Smooth muscle cell (in vitro differentiated cells): ENCODE data around the gene BCAS1. TPM values are rescaled to one million over a fixed set of nuclear protein-coding genes. Genes with fewer than 3 reads are reported as not detected.

ENCODE experiments used
- DNase-seq: peaks from one replicate; lab custom pipeline; 2025; ENCODE audit not compliant: unreplicated experiment; lab: John Stamatoyannopoulos, UW
- H2AFZ ChIP-seq: fragments of 200-600 bp; sonication (generic); 2 replicates; pipeline ENCODE4 v1.6.0; 2016; ENCODE audit warnings: antibody characterized with exemption, low read depth, mild to moderate bottlenecking
- H3F3A ChIP-seq: fragments of 200-600 bp; sonication (generic); 2 replicates; pipeline ENCODE4 v1.6.0; 2017; ENCODE audit warnings: antibody characterized with exemption, low read depth
- H3K27ac ChIP-seq: fragments of 200-600 bp; sonication (generic); 2 replicates; pipeline ENCODE4 v1.5.1; 2016; ENCODE audit warnings: low read depth, mild to moderate bottlenecking
- H3K27me3 ChIP-seq: fragments of 200-600 bp; sonication (generic); 2 replicates; pipeline ENCODE4 v1.6.1; 2016; ENCODE audit warnings: low read depth, mild to moderate bottlenecking
- H3K36me3 ChIP-seq: fragments of 200-600 bp; sonication (generic); 2 replicates; pipeline ENCODE4 v1.5.1; 2016; ENCODE audit warnings: low read depth
- H3K4me1 ChIP-seq: fragments of 200-600 bp; sonication (generic); 2 replicates; pipeline ENCODE4 v1.5.1; 2016; ENCODE audit warnings: low read depth
- H3K4me2 ChIP-seq: fragments of 200-600 bp; sonication (generic); 2 replicates; pipeline ENCODE4 v1.6.0; 2016; ENCODE audit warnings: mild to moderate bottlenecking
- H3K4me3 ChIP-seq: fragments of 200-600 bp; sonication (generic); 2 replicates; pipeline ENCODE4 v1.5.1; 2016; ENCODE audit warnings: mild to moderate bottlenecking
- H3K79me2 ChIP-seq: fragments of 200-600 bp; sonication (generic); 2 replicates; pipeline ENCODE4 v1.6.0; 2016; ENCODE audit warnings: low read depth, mild to moderate bottlenecking
- H3K9ac ChIP-seq: fragments of 200-600 bp; sonication (generic); 2 replicates; pipeline ENCODE4 v1.6.0; 2016; ENCODE audit warnings: low read depth
- H3K9me3 ChIP-seq: fragments of 200-600 bp; sonication (generic); replicated peaks from 2 replicates; pipeline ENCODE4 v1.5.1; 2016; ENCODE audit warnings: low read depth
- H4K20me1 ChIP-seq: fragments of 200-600 bp; sonication (generic); 2 replicates; pipeline ENCODE4 v1.6.0; 2016; ENCODE audit warnings: low read depth
- CTCF ChIP-seq: fragments of 200-600 bp; sonication (generic); IDR thresholded peaks from 2 replicates; pipeline ENCODE4 v1.5.1; 2017; ENCODE audit warnings: borderline replicate concordance, mild to moderate bottlenecking, antibody characterized with exemption; ENCODE audit not compliant: insufficient read depth, poor library complexity, severe bottlenecking
- WGBS: methylation state at CpG from one replicate; pipeline ENCODE4 v1.1.7; 2016; ENCODE audit warnings: low lambda C conversion rate; 5-methylcytosine and 5-hydroxymethylcytosine counted together
- polyA plus RNA-seq: library from polyadenylated mRNA; unstranded; fragments of >200 nt; fragmentation: Nextera tagmentation; extraction: Ambion mirVana; gene quantifications from 2 replicates; pipeline ENCODE4 v1.2.1, GENCODE V29; 2016
- total RNA-seq: library from RNA; depleted of rRNA; stranded (reverse); fragments of >200 nt; gene quantifications from 2 replicates; pipeline ENCODE4 v1.2.3, GENCODE V29; 2014

BCAS1 gene
- total and polyA plus RNA-seq, 2 experiments from 2014 or later, result 0.09 to 0.15 TPM

GRCh38 chr20:54063992-54064676, 6.3 kb downstream of the BCAS1 start:
- DNase-seq, result no peak
- WGBS, result 89% methylated on average over 11 of the region's 11 CpGs
- no peak for TF ChIP-seq CTCF

GRCh38 chr20:54063580-54063979, 6.8 kb downstream of the BCAS1 start:
- Histone ChIP-seq H3K27ac (no peak overlapping the region), H4K20me1 (no peaks in the 10 kb centered on the region), H3K27me3 (no peaks in the 10 kb centered on the region), H3K9me3 (no peaks in the 10 kb centered on the region), H3K4me3 (no peak overlapping the region), H3K4me2 (no peak overlapping the region), H3F3A (no peaks in the 10 kb centered on the region), H3K79me2 (no peaks in the 10 kb centered on the region), H3K4me1 (no peaks in the 10 kb centered on the region), H2AFZ (no peak overlapping the region), H3K36me3 (no peaks in the 10 kb centered on the region), H3K9ac (no peak overlapping the region)
- no peak for TF ChIP-seq CTCF
- 91% methylated on average over 3 of the region's 3 CpGs for WGBS
- no peak for DNase-seq

More at GRCh38 chr20:54063992-54064676, 6.3 kb downstream of the BCAS1 start:
- Histone ChIP-seq H2AFZ (no peak overlapping the region), H4K20me1 (no peaks in the 10 kb centered on the region), H3K4me1 (no peaks in the 10 kb centered on the region), H3K9me3 (no peaks in the 10 kb centered on the region), H3K27me3 (no peaks in the 10 kb centered on the region), H3F3A (no peaks in the 10 kb centered on the region), H3K4me2 (no peak overlapping the region), H3K79me2 (no peaks in the 10 kb centered on the region), H3K4me3 (no peak overlapping the region), H3K36me3 (no peaks in the 10 kb centered on the region), H3K27ac (no peak overlapping the region), H3K9ac (no peak overlapping the region)

GRCh38 chr20:54062812-54063280, 7.5 kb downstream of the BCAS1 start:
- Histone ChIP-seq H3K79me2 (no peaks in the 10 kb centered on the region), H3K36me3 (no peaks in the 10 kb centered on the region), H4K20me1 (no peaks in the 10 kb centered on the region), H2AFZ (no peak overlapping the region), H3K9me3 (no peaks in the 10 kb centered on the region), H3K4me3 (no peak overlapping the region), H3F3A (no peaks in the 10 kb centered on the region), H3K9ac (no peak overlapping the region), H3K27me3 (no peaks in the 10 kb centered on the region), H3K27ac (no peak overlapping the region), H3K4me2 (no peak overlapping the region), H3K4me1 (no peaks in the 10 kb centered on the region)
- peak; percentile 54 for TF ChIP-seq CTCF
- DNase-seq, result no peak
- WGBS, result 55% methylated on average over 4 of the region's 4 CpGs
